NCI-H1694 (cell line): ENCODE data around the gene DPP6.

Experiments
- DNase-seq: peaks from one replicate; lab custom pipeline; 2025; lab: John Stamatoyannopoulos, UW

Gene DPP6

GRCh38 chr7:154859747-154860620 is 807.8 kb downstream of the DPP6 start:
- DNase-seq = no peak

GRCh38 chr7:154860621-154861375 is 808.6 kb downstream of the DPP6 start:
- DNase-seq = no peak

GRCh38 chr7:154861589-154861988 is 809.4 kb downstream of the DPP6 start:
- no peak for DNase-seq

GRCh38 chr7:154862153-154862791 is 810.1 kb downstream of the DPP6 start:
- DNase-seq = no peak

- no peak for DNase-seq
Measured at GRCh38 chr7:154863766-154864522, 811.7 kb downstream of the DPP6 start.

GRCh38 chr7:154864523-154864891 is 812.3 kb downstream of the DPP6 start:
- no peak for DNase-seq

- DNase-seq = no peak
Measured at GRCh38 chr7:154865984-154866685, 813.9 kb downstream of the DPP6 start.

GRCh38 chr7:154867068-154867467 is 814.9 kb downstream of the DPP6 start:
- DNase-seq = no peak

- DNase-seq = no peak
Measured at GRCh38 chr7:154868921-154869320, 816.7 kb downstream of the DPP6 start.

- no peak for DNase-seq
Measured at GRCh38 chr7:154869436-154869835, 817.2 kb downstream of the DPP6 start.

GRCh38 chr7:154871507-154871906 is 819.3 kb downstream of the DPP6 start:
- DNase-seq = no peak

GRCh38 chr7:154871928-154872750 is 819.9 kb downstream of the DPP6 start:
- DNase-seq = no peak

GRCh38 chr7:154872811-154873499 is 820.8 kb downstream of the DPP6 start:
- no peak for DNase-seq

GRCh38 chr7:154873500-154874121 is 821.4 kb downstream of the DPP6 start:
- no peak for DNase-seq

- no peak for DNase-seq
Measured at GRCh38 chr7:154874409-154875113, 822.4 kb downstream of the DPP6 start.

- no peak for DNase-seq
Measured at GRCh38 chr7:154875297-154875696, 823.1 kb downstream of the DPP6 start.

- DNase-seq = no peak
Measured at GRCh38 chr7:154876516-154876915, 824.3 kb downstream of the DPP6 start.

- DNase-seq = no peak
Measured at GRCh38 chr7:154877031-154877430, 824.8 kb downstream of the DPP6 start.

- no peak for DNase-seq
Measured at GRCh38 chr7:154879629-154880028, 827.4 kb downstream of the DPP6 start.
